Astrocyte (in vitro differentiated cells and primary cell): Measurements from ENCODE around the gene COX19. TPM values are rescaled to one million over a fixed set of nuclear protein-coding genes. Genes with fewer than 3 reads are reported as not detected.

Experiments used
- DNase-seq: peaks from one replicate; pipeline ENCODE4 v3.0.0-alpha.2; 2010; ENCODE audit warnings: low read depth
- FAIRE-seq: peaks from 2 replicates; lab custom pipeline; 2011; peaks lifted over from hg19 to GRCh38; lab: Jason Lieb, UNC
- H2AFZ ChIP-seq: 2 replicates; pipeline ENCODE4 v1.6.0; 2012; ENCODE audit warnings: low read depth, low read length, inconsistent platforms
- H3K27ac ChIP-seq: 2 replicates; pipeline ENCODE4 v1.5.1; 2011; ENCODE audit warnings: low read depth, low read length, inconsistent platforms
- H3K27me3 ChIP-seq: 2 replicates; pipeline ENCODE4 v1.6.0; 2011; ENCODE audit warnings: low read length, inconsistent platforms; ENCODE audit not compliant: insufficient read depth
- H3K36me3 ChIP-seq: 2 replicates; pipeline ENCODE4 v1.5.1; 2011; ENCODE audit warnings: low read length, inconsistent platforms; ENCODE audit not compliant: insufficient read depth
- H3K4me1 ChIP-seq: 2 replicates; pipeline ENCODE4 v1.5.1; 2011; ENCODE audit warnings: low read length, inconsistent platforms; ENCODE audit not compliant: insufficient read depth
- H3K4me2 ChIP-seq: 2 replicates; pipeline ENCODE4 v1.6.0; 2012; ENCODE audit warnings: low read length, inconsistent platforms
- H3K4me3 ChIP-seq: 2 replicates; pipeline ENCODE4 v1.5.1; 2011; ENCODE audit warnings: low read depth, mild to moderate bottlenecking, low read length, inconsistent platforms; ENCODE audit not compliant: insufficient read depth
- H3K79me2 ChIP-seq: 2 replicates; pipeline ENCODE4 v1.6.0; 2012; ENCODE audit warnings: mild to moderate bottlenecking, low read length, inconsistent platforms; ENCODE audit not compliant: insufficient read depth
- H3K9ac ChIP-seq: 2 replicates; pipeline ENCODE4 v1.6.0; 2012; ENCODE audit warnings: mild to moderate bottlenecking, low read length, inconsistent platforms
- H3K9me3 ChIP-seq: 2 replicates; pipeline ENCODE4 v1.5.1; 2012; ENCODE audit warnings: low read depth, mild to moderate bottlenecking, low read length, inconsistent platforms; ENCODE audit not compliant: insufficient read depth
- H4K20me1 ChIP-seq: 2 replicates; pipeline ENCODE4 v1.6.0; 2012; ENCODE audit warnings: low read length, inconsistent platforms; ENCODE audit not compliant: insufficient read depth
- H3K27ac Mint-ChIP-seq: one replicate; pipeline ENCODE4 v1.8.0; 2021; ENCODE audit warnings: mild to moderate bottlenecking, mixed read lengths; ENCODE audit not compliant: unreplicated experiment
- H3K27me3 Mint-ChIP-seq: one replicate; pipeline ENCODE4 v1.8.0; 2021; ENCODE audit warnings: low read depth, mixed read lengths; ENCODE audit not compliant: unreplicated experiment
- H3K36me3 Mint-ChIP-seq: one replicate; pipeline ENCODE4 v1.8.0; 2021; ENCODE audit warnings: low read depth, mixed read lengths; ENCODE audit not compliant: unreplicated experiment
- H3K4me1 Mint-ChIP-seq: one replicate; pipeline ENCODE4 v1.8.0; 2021; ENCODE audit warnings: low read depth, mixed read lengths; ENCODE audit not compliant: unreplicated experiment
- H3K4me3 Mint-ChIP-seq: one replicate; pipeline ENCODE4 v1.8.0; 2021; ENCODE audit warnings: mild to moderate bottlenecking, moderate library complexity, mixed read lengths; ENCODE audit not compliant: unreplicated experiment
- H3K9me3 Mint-ChIP-seq: one replicate; pipeline ENCODE4 v1.8.0; 2021; ENCODE audit warnings: mild to moderate bottlenecking, mixed read lengths; ENCODE audit not compliant: unreplicated experiment
- EZH2 ChIP-seq: IDR thresholded peaks from 2 replicates; pipeline ENCODE4 v1.6.1; 2012; ENCODE audit warnings: mild to moderate bottlenecking, low read length, inconsistent platforms; ENCODE audit not compliant: insufficient read depth
- total RNA-seq: library from RNA; stranded (reverse); gene quantifications from 2 replicates; pipeline ENCODE4 v1.2.1, GENCODE V29; 2021
- TF ChIP-seq, protein P1 (sequence below): IDR thresholded peaks from 2 replicates; pipeline ENCODE4 v1.5.1; 2011; ENCODE audit warnings: low read depth, mild to moderate bottlenecking, inconsistent platforms, low read length, moderate library complexity; ENCODE audit not compliant: insufficient read depth

COX19 gene
- total RNA-seq, 1 donor from 2014 or later: 13.4 TPM

DNA sequence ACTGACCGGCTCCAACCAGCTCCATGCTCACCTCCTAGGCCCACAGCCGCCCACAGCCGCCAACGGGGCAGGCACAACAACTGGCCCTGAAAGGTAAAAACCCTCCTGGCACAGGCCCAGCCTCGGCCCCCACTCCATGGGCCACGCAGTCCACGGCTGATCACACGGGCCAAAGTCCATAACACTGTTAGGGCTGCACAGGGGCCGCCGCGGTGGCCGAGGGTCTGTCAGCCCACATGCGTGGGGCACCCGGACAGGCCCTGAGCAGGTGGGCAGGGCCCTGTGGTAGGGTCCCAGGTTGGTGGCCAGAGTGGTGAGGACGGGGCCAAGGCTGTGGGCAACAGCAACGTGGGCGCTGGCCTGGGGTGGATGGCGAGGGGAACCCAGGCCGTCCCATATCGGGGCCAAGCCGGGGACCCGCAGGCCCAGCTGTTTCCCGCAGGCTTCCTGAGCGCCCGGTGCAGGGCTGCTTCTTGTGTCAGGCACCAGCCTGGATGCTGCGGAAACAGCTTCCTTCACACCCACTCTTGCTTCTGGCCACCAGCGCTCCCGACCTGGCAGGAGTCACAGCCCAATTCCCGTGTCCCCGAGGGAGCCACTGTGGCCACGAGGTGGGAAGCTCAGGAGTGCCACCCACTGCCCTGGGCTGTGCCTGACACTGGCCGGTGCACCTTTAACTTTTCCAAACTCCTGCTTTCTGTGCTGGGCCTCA is 36.8 kb upstream of the COX19 start:
- Mint-ChIP-seq H3K27me3 (no peaks in the 10 kb centered on the region), H3K4me3 (no peak overlapping the region), H3K36me3 (peaks cover 4% of the 10 kb centered on the region), H3K4me1 (peaks cover 10% of the 10 kb centered on the region), H3K27ac (no peak overlapping the region), H3K9me3 (no peaks in the 10 kb centered on the region)
- TF ChIP-seq, protein P1, sequence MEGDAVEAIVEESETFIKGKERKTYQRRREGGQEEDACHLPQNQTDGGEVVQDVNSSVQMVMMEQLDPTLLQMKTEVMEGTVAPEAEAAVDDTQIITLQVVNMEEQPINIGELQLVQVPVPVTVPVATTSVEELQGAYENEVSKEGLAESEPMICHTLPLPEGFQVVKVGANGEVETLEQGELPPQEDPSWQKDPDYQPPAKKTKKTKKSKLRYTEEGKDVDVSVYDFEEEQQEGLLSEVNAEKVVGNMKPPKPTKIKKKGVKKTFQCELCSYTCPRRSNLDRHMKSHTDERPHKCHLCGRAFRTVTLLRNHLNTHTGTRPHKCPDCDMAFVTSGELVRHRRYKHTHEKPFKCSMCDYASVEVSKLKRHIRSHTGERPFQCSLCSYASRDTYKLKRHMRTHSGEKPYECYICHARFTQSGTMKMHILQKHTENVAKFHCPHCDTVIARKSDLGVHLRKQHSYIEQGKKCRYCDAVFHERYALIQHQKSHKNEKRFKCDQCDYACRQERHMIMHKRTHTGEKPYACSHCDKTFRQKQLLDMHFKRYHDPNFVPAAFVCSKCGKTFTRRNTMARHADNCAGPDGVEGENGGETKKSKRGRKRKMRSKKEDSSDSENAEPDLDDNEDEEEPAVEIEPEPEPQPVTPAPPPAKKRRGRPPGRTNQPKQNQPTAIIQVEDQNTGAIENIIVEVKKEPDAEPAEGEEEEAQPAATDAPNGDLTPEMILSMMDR: no peak
- TF ChIP-seq EZH2: no peak
- H2AFZ ChIP-seq: no peak overlapping the region
- DNase-seq: no peak
- no peak for FAIRE-seq
- no peaks in the 10 kb centered on the region for H3K9me3 ChIP-seq
- H4K20me1 ChIP-seq: peaks cover 61% of the 10 kb centered on the region
- no peak overlapping the region for H3K4me3 ChIP-seq
- H3K79me2 ChIP-seq: peaks cover 35% of the 10 kb centered on the region
- no peaks in the 10 kb centered on the region for H3K27me3 ChIP-seq
- no peak overlapping the region for H3K27ac ChIP-seq
- H3K4me1 ChIP-seq: no peaks in the 10 kb centered on the region
- no peaks in the 10 kb centered on the region for H3K36me3 ChIP-seq
- H3K9ac ChIP-seq: no peak overlapping the region
- no peak overlapping the region for H3K4me2 ChIP-seq

DNA sequence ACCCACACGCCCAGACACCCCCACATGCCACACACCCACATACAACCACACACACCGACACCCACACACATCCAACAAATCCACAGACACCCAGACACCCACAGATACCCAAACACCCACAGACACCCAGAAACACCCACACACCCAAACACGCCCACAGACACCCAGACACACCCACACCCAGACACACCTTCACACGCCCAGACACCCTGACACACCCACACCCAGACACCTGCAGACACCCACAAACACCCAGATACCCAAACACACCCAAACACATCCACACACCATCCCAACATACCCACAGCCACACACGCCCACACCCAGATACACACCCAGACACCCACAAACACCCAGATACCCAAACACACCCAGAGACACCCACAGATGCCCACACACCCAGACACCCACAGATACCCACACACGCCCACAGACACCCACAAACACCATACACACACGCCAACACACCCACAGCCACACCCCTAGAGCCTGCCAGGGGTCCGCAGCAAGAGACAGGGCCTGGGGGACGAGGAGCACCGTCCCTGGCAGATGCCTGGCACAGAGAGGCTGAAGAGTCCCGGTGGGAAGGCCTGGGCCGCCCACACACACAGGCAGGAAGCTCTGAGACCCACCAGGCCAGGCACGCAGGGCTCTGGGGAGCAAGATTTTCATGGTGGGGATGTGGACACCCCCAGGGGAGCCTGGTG is 36.1 kb upstream of the COX19 start:
- H3K4me3 ChIP-seq: no peak overlapping the region
- Mint-ChIP-seq H3K4me1 (peaks cover 10% of the 10 kb centered on the region), H3K4me3 (no peak overlapping the region), H3K36me3 (peaks cover 4% of the 10 kb centered on the region), H3K9me3 (no peaks in the 10 kb centered on the region), H3K27me3 (no peaks in the 10 kb centered on the region), H3K27ac (no peak overlapping the region)
- H3K27me3 ChIP-seq: no peaks in the 10 kb centered on the region
- TF ChIP-seq, protein P1: no peak
- no peak for TF ChIP-seq EZH2
- no peaks in the 10 kb centered on the region for H3K36me3 ChIP-seq
- H3K79me2 ChIP-seq: peaks cover 35% of the 10 kb centered on the region
- no peaks in the 10 kb centered on the region for H3K4me1 ChIP-seq
- H3K9ac ChIP-seq: no peak overlapping the region
- H2AFZ ChIP-seq: no peak overlapping the region
- H3K4me2 ChIP-seq: no peak overlapping the region
- FAIRE-seq: no peak
- H3K27ac ChIP-seq: no peak overlapping the region
- H4K20me1 ChIP-seq: peaks cover 59% of the 10 kb centered on the region
- no peak for DNase-seq
- H3K9me3 ChIP-seq: no peaks in the 10 kb centered on the region

DNA sequence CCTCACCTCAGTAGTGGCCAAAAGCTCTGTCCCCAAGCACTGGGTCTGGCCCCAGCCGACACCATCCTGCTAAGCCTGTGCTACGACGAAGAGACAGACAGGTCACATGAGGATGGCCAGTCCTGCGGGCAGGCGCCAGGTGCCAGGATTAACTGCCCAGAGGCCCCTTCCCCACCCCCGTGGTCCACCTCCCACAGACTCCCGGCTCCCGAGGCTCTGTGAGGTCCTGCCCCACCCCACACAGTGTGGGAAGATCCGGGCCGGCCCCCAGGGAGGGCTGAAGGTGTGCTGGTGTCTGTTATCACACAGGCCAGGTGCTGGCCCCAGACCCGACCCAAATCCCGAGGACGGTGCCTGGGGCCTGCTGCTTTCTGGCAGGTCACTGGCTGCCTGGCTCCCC is 34.9 kb upstream of the COX19 start:
- Mint-ChIP-seq H3K4me1 (peaks cover 10% of the 10 kb centered on the region), H3K9me3 (no peaks in the 10 kb centered on the region), H3K4me3 (no peak overlapping the region), H3K27ac (no peak overlapping the region), H3K27me3 (no peaks in the 10 kb centered on the region), H3K36me3 (peaks cover 4% of the 10 kb centered on the region)
- peaks cover 29% of the 10 kb centered on the region for H3K79me2 ChIP-seq
- H3K9me3 ChIP-seq: no peaks in the 10 kb centered on the region
- no peaks in the 10 kb centered on the region for H3K4me1 ChIP-seq
- no peak overlapping the region for H2AFZ ChIP-seq
- DNase-seq (no peak), FAIRE-seq (no peak)
- H3K27me3 ChIP-seq: no peaks in the 10 kb centered on the region
- H3K27ac ChIP-seq: no peak overlapping the region
- no peak overlapping the region for H3K4me3 ChIP-seq
- no peaks in the 10 kb centered on the region for H3K36me3 ChIP-seq
- H3K4me2 ChIP-seq: no peak overlapping the region
- H4K20me1 ChIP-seq: peaks cover 54% of the 10 kb centered on the region
- H3K9ac ChIP-seq: no peak overlapping the region
- TF ChIP-seq, protein P1: no peak
- no peak for TF ChIP-seq EZH2
